Keratinocyte (primary cell): ENCODE measurements around the gene KDELR1. TPM values are rescaled to one million over a fixed set of nuclear protein-coding genes. Genes with fewer than 3 reads are reported as not detected.

Source experiments
- DNase-seq: peaks from one replicate; pipeline ENCODE4 v3.0.0-alpha.2; 2011; ENCODE audit warnings: low read depth, missing footprints, low spot score
- FAIRE-seq: peaks from 2 replicates; lab custom pipeline; 2011; peaks lifted over from hg19 to GRCh38; lab: Jason Lieb, UNC
- H2AFZ ChIP-seq: 2 replicates; pipeline ENCODE4 v1.6.0; 2012; ENCODE audit warnings: low read length, control low read depth, inconsistent platforms; ENCODE audit not compliant: control insufficient read depth
- H3K27ac ChIP-seq: 2 replicates; pipeline ENCODE4 v1.5.1; 2011; ENCODE audit warnings: low read length; ENCODE audit not compliant: control insufficient read depth, insufficient read depth
- H3K27me3 ChIP-seq: 3 replicates; pipeline ENCODE4 v1.6.0; 2011; ENCODE audit warnings: low read length; ENCODE audit not compliant: control insufficient read depth, insufficient read depth; ENCODE audit errors: extremely low read depth
- H3K36me3 ChIP-seq, 2 experiments: 2 replicates in 1 of 2; 3 replicates in 1 of 2; pipeline ENCODE4 v1.5.1; 2011; ENCODE audit warnings: low read length in 2 of 2, mild to moderate bottlenecking in 1 of 2; ENCODE audit not compliant: control insufficient read depth in 2 of 2, insufficient read depth in 2 of 2; ENCODE audit errors: extremely low read depth in 1 of 2
- H3K4me1 ChIP-seq: 3 replicates; pipeline ENCODE4 v1.5.1; 2011; ENCODE audit warnings: low read length; ENCODE audit not compliant: control insufficient read depth, insufficient read depth; ENCODE audit errors: extremely low read depth
- H3K4me2 ChIP-seq: 3 replicates; pipeline ENCODE4 v1.6.0; 2011; ENCODE audit warnings: low read depth, low read length; ENCODE audit not compliant: control insufficient read depth, insufficient read depth; ENCODE audit errors: extremely low read depth
- H3K4me3 ChIP-seq, 3 experiments: fragments of 200-600 bp in 1 of 3; sonication (generic) in 1 of 3; 2 replicates in 2 of 3; 3 replicates in 1 of 3; pipeline ENCODE4 v1.5.1; 2011 to 2016; ENCODE audit warnings: low read length in 3 of 3, mild to moderate bottlenecking in 3 of 3, control low read depth in 2 of 3, inconsistent platforms in 1 of 3, low read depth in 1 of 3, mixed read lengths in 1 of 3, mixed run types in 1 of 3, moderate library complexity in 1 of 3; ENCODE audit not compliant: control insufficient read depth in 2 of 3, insufficient read depth in 2 of 3; ENCODE audit errors: extremely low read depth in 1 of 3
- H3K79me2 ChIP-seq: 2 replicates; pipeline ENCODE4 v1.6.0; 2012; ENCODE audit warnings: low read length; ENCODE audit not compliant: control insufficient read depth, insufficient read depth
- H3K9ac ChIP-seq: 3 replicates; pipeline ENCODE4 v1.6.0; 2011; ENCODE audit warnings: low read length; ENCODE audit not compliant: control insufficient read depth, insufficient read depth; ENCODE audit errors: extremely low read depth
- H3K9me1 ChIP-seq: 3 replicates; pipeline ENCODE4 v1.6.0; 2011; ENCODE audit warnings: low read length; ENCODE audit not compliant: control insufficient read depth, insufficient read depth; ENCODE audit errors: extremely low read depth
- H3K9me3 ChIP-seq: 2 replicates; pipeline ENCODE4 v1.5.1; 2012; ENCODE audit warnings: low read depth, low read length; ENCODE audit not compliant: control insufficient read depth
- H4K20me1 ChIP-seq: 3 replicates; pipeline ENCODE4 v1.6.0; 2011; ENCODE audit warnings: low read length; ENCODE audit not compliant: control insufficient read depth, insufficient read depth; ENCODE audit errors: extremely low read depth
- EZH2 ChIP-seq: IDR thresholded peaks from one replicate; pipeline ENCODE4 v1.6.1; 2012; ENCODE audit warnings: inconsistent platforms, mild to moderate bottlenecking, low read length, moderate library complexity
- dilution Hi-C: fragments of 300-500 bp; cut with MboI; formaldehyde crosslinking; loops from one replicate; pipeline ENCODE4 v1.7.0; 2020; ENCODE audit warnings: low sequenced_read_pairs; ENCODE audit not compliant: extremely low pct_ligation_motif_present
- polyA minus RNA-seq, 3 experiments: library from RNA; depleted of rRNA, polyadenylated mRNA; stranded (reverse); fragments of >200 nt; gene quantifications; 1 replicate in 1 of 3; 2 replicates in 1 of 3; 3 replicates in 1 of 3; pipeline ENCODE4 v1.2.3, GENCODE V29; 2011
- polyA plus RNA-seq, 5 experiments: library from polyadenylated mRNA; depleted of rRNA in 3 of 5; stranded (reverse) in 3 of 5; stranded (forward) in 1 of 5; unstranded in 1 of 5; fragments of >200 nt; gene quantifications; 1 replicate in 1 of 5; 2 replicates in 3 of 5; 3 replicates in 1 of 5; pipeline versions ENCODE4 v1.2.1 to v1.2.3, GENCODE V29; 2011 to 2012; ENCODE audit warnings: missing spikeins in 2 of 5, low read depth in 1 of 5, low replicate concordance in 1 of 5
- TF ChIP-seq, protein P1 (sequence below), 3 experiments: IDR thresholded peaks in 1 of 3; conservative IDR thresholded peaks in 1 of 3; optimal IDR thresholded peaks in 1 of 3; 2 replicates in 2 of 3; 3 replicates in 1 of 3; pipeline versions ENCODE3 to v1.5.1; 2011; ENCODE audit warnings: low read length in 3 of 3, mild to moderate bottlenecking in 3 of 3, moderate library complexity in 2 of 3, control low read depth in 1 of 3, inconsistent platforms in 1 of 3; ENCODE audit not compliant: insufficient read depth in 2 of 3; ENCODE audit errors: extremely low read depth in 1 of 3

KDELR1 gene
- polyA plus RNA-seq (84.0 to 183 TPM (median 105 TPM) in 3 replicates), polyA minus RNA-seq (82.0 to 305 TPM (median 87.2 TPM) in 3 replicates)
- 24.2 TPM for polyA plus RNA-seq (2011; ENCODE audit: low read depth)
- 127 and 139 TPM in 2 replicates for polyA plus RNA-seq (2011; cell fraction: cytosol; rRNA removed)
- 144 and 154 TPM in 2 replicates for polyA plus RNA-seq (2011; cell fraction: nucleus; rRNA removed)
- 143 and 191 TPM in 2 replicates for polyA plus RNA-seq (2012; ENCODE audit: low replicate concordance)
- polyA minus RNA-seq (2011; cell fraction: cytosol; rRNA and poly(A)+ RNA removed), result 83.3 TPM
- polyA minus RNA-seq (2011; cell fraction: nucleus; rRNA and poly(A)+ RNA removed), result 37.5 and 61.5 TPM in 2 replicates

- Histone ChIP-seq H3K79me2 (peaks cover 19% of the 10 kb centered on the region), H4K20me1 (no peaks in the 10 kb centered on the region), H3K9ac (peak within 1 kb of the TSS; percentile 99), H2AFZ (peak within 1 kb of the TSS; percentile 97), H3K27ac (peak within 1 kb of the TSS; percentile 91), H3K27me3 (peaks cover 37% of the 10 kb centered on the region), H3K36me3 (peaks cover 14 to 18% of the 10 kb centered on the region in 2 experiments), H3K9me1 (no peaks in the 10 kb centered on the region), H3K4me1 (peaks cover 7% of the 10 kb centered on the region), H3K4me3 (peak within 1 kb of the TSS; percentile 94 to 99 (median 99)), H3K4me2 (peak within 1 kb of the TSS; percentile 83), H3K9me3 (no peaks in the 10 kb centered on the region)
- no peak for TF ChIP-seq EZH2
- TF ChIP-seq, protein P1, sequence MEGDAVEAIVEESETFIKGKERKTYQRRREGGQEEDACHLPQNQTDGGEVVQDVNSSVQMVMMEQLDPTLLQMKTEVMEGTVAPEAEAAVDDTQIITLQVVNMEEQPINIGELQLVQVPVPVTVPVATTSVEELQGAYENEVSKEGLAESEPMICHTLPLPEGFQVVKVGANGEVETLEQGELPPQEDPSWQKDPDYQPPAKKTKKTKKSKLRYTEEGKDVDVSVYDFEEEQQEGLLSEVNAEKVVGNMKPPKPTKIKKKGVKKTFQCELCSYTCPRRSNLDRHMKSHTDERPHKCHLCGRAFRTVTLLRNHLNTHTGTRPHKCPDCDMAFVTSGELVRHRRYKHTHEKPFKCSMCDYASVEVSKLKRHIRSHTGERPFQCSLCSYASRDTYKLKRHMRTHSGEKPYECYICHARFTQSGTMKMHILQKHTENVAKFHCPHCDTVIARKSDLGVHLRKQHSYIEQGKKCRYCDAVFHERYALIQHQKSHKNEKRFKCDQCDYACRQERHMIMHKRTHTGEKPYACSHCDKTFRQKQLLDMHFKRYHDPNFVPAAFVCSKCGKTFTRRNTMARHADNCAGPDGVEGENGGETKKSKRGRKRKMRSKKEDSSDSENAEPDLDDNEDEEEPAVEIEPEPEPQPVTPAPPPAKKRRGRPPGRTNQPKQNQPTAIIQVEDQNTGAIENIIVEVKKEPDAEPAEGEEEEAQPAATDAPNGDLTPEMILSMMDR (optimal IDR thresholded peaks at IDR 0.05 in 1 of 3, IDR thresholded peaks at IDR 0.05 in 1 of 3, conservative IDR thresholded peaks at IDR 0.05 in 1 of 3; ENCODE audit: extremely low read depth in 1 of 3, insufficient read depth in 2 of 3, low read length in 3 of 3), result peak; percentile 81 to 99 (median 81)
- dilution Hi-C loops, result no loop called here
- DNase-seq (peak; percentile 49), FAIRE-seq (peak; percentile 26)
Measured at GRCh38 chr19:48391100-48392005, at the start of gene KDELR1. KDELR1 (minus strand) TSS chr19:48391551; CDS start chr19:48391358, 193 bp downstream.

- no peaks in the 10 kb centered on the region for H3K9me1 ChIP-seq
- H3K9me3 ChIP-seq, result no peaks in the 10 kb centered on the region
- H3K27ac ChIP-seq, result no peak overlapping the region
- H2AFZ ChIP-seq, result no peak overlapping the region
- TF ChIP-seq EZH2, result no peak
- TF ChIP-seq, protein P1 (optimal IDR thresholded peaks at IDR 0.05 in 1 of 3, IDR thresholded peaks at IDR 0.05 in 1 of 3, conservative IDR thresholded peaks at IDR 0.05 in 1 of 3; ENCODE audit: extremely low read depth in 1 of 3, insufficient read depth in 2 of 3, low read length in 3 of 3), result no peak
- FAIRE-seq (no peak), DNase-seq (no peak)
- H3K4me3 ChIP-seq, result no peak overlapping the region
- H3K9ac ChIP-seq, result no peak overlapping the region
- no peaks in the 10 kb centered on the region for H4K20me1 ChIP-seq
- dilution Hi-C loops, result no loop called here
- H3K4me1 ChIP-seq, result no peaks in the 10 kb centered on the region
- H3K4me2 ChIP-seq, result no peak overlapping the region
- H3K79me2 ChIP-seq, result no peaks in the 10 kb centered on the region
- H3K36me3 ChIP-seq, result no peaks in the 10 kb centered on the region
- H3K27me3 ChIP-seq, result peaks cover 2% of the 10 kb centered on the region
Measured at GRCh38 chr19:48436586-48436985, 45.2 kb upstream of the KDELR1 start.
